IMR-90 (cell line): ENCODE measurements around the gene GLI1. TPM values are rescaled to one million over a fixed set of nuclear protein-coding genes. Genes with fewer than 3 reads are reported as not detected.

Experiments
- ATAC-seq: fragments of 200-7000 bp; cut with Tn5 transposase; 2 replicates; pipeline ENCODE4 v1.9.1; 2020; ENCODE audit warnings: low read depth, mild to moderate bottlenecking, moderate library complexity
- BruUV-seq: library from RNA; stranded (reverse); fragments of 400-500 nt; replicated peaks from 2 replicates; lab custom pipeline; 2021; lab: Mats Ljungman, UMichigan
- CTCF ChIA-PET: fragments of 300-600 bp; formaldehyde crosslinking; extraction: SDS; loops from one replicate; lab custom pipeline; 2021; ENCODE audit warnings: antibody characterized with exemption; lab: Yijun Ruan, JAX
- POLR2A ChIA-PET: fragments of 300-600 bp; sonication (Branson Sonifier 250); formaldehyde crosslinking; loops from one replicate; lab custom pipeline; 2022; ENCODE audit warnings: antibody characterized with exemption; ENCODE audit not compliant: unreplicated experiment; lab: Charles Lee
- DNase-seq: peaks from one replicate; pipeline ENCODE4 v3.0.0; 2013
- H2AFZ ChIP-seq: replicated peaks from 2 replicates; pipeline ENCODE3; 2013; ENCODE audit warnings: low read length, mild to moderate bottlenecking; ENCODE audit not compliant: poor library complexity
- H2AK5ac ChIP-seq: 2 replicates; pipeline ENCODE4 v1.6.1; 2013; ENCODE audit warnings: low read depth, low read length, inconsistent platforms
- H2AK9ac ChIP-seq: replicated peaks from 2 replicates; pipeline ENCODE3; 2013; ENCODE audit warnings: mild to moderate bottlenecking, low read depth, low read length, moderate library complexity; ENCODE audit not compliant: poor library complexity
- H2BK120ac ChIP-seq: 2 replicates; pipeline ENCODE4 v1.6.1; 2013; ENCODE audit warnings: low read depth, low read length, inconsistent platforms
- H2BK15ac ChIP-seq: 3 replicates; pipeline ENCODE4 v1.6.1; 2013; ENCODE audit warnings: low read depth, low read length, inconsistent platforms
- H2BK20ac ChIP-seq: 2 replicates; pipeline ENCODE4 v1.6.1; 2013; ENCODE audit warnings: low read depth, mild to moderate bottlenecking, inconsistent platforms, low read length, moderate library complexity
- H2BK5ac ChIP-seq: 2 replicates; pipeline ENCODE4 v1.6.1; 2013; ENCODE audit warnings: mild to moderate bottlenecking, low read depth, low read length, inconsistent platforms; ENCODE audit not compliant: poor library complexity, severe bottlenecking
- H3K14ac ChIP-seq: replicated peaks from 2 replicates; pipeline ENCODE4 v1.6.1; 2013; ENCODE audit warnings: low read depth, low read length, inconsistent platforms
- H3K18ac ChIP-seq: 2 replicates; pipeline ENCODE4 v1.6.1; 2013; ENCODE audit warnings: low read depth, low read length, control low read depth
- H3K23ac ChIP-seq: 2 replicates; pipeline ENCODE4 v1.6.1; 2013; ENCODE audit warnings: low read depth, low read length, inconsistent platforms
- H3K27ac ChIP-seq: 2 replicates; pipeline ENCODE4 v1.5.1; 2013; ENCODE audit warnings: mild to moderate bottlenecking, control low read depth, low read length; ENCODE audit not compliant: insufficient read depth
- H3K27me3 ChIP-seq: 2 replicates; pipeline ENCODE4 v1.6.1; 2013; ENCODE audit warnings: low read length; ENCODE audit not compliant: control insufficient read depth, insufficient read depth
- H3K36me3 ChIP-seq: 2 replicates; pipeline ENCODE4 v1.6.1; 2013; ENCODE audit warnings: low read length, mixed read lengths; ENCODE audit not compliant: control insufficient read depth, insufficient read depth
- H3K4ac ChIP-seq: 2 replicates; pipeline ENCODE4 v1.6.1; 2013; ENCODE audit warnings: low read depth, low read length, inconsistent platforms
- H3K4me1 ChIP-seq: 2 replicates; pipeline ENCODE4 v1.6.1; 2013; ENCODE audit warnings: low read length, mixed read lengths; ENCODE audit not compliant: control insufficient read depth, insufficient read depth
- H3K4me2 ChIP-seq: 2 replicates; pipeline ENCODE4 v1.6.1; 2013; ENCODE audit warnings: low read depth, mild to moderate bottlenecking, control low read depth, low read length, moderate library complexity
- H3K4me3 ChIP-seq: 2 replicates; pipeline ENCODE4 v1.5.1; 2013; ENCODE audit warnings: low read depth, mild to moderate bottlenecking, control low read depth, low read length, moderate library complexity; ENCODE audit not compliant: insufficient read depth
- H3K56ac ChIP-seq: 2 replicates; pipeline ENCODE4 v1.6.1; 2013; ENCODE audit warnings: low read length, inconsistent platforms; ENCODE audit not compliant: insufficient read depth; ENCODE audit errors: extremely low read depth
- H3K79me1 ChIP-seq, 2 experiments: 2 replicates each; pipeline ENCODE4 v1.6.1; 2013; ENCODE audit warnings: low read length in 2 of 2, inconsistent platforms in 1 of 2, low read depth in 1 of 2
- H3K9ac ChIP-seq: 2 replicates; pipeline ENCODE4 v1.6.1; 2013; ENCODE audit warnings: low read depth, low read length, control low read depth
- H3K9me1 ChIP-seq: 2 replicates; pipeline ENCODE4 v1.6.1; 2013; ENCODE audit warnings: low read length, inconsistent platforms; ENCODE audit not compliant: insufficient read depth
- H3K9me3 ChIP-seq: 2 replicates; pipeline ENCODE4 v1.6.1; 2013; ENCODE audit warnings: low read length; ENCODE audit not compliant: control insufficient read depth, insufficient read depth
- H4K20me1 ChIP-seq: 2 replicates; pipeline ENCODE4 v1.6.1; 2013; ENCODE audit warnings: low read length, inconsistent platforms; ENCODE audit not compliant: insufficient read depth
- H4K5ac ChIP-seq: 2 replicates; pipeline ENCODE4 v1.6.1; 2013; ENCODE audit warnings: mild to moderate bottlenecking, low read depth, low read length, control low read depth
- H4K8ac ChIP-seq, 2 experiments: 2 replicates each; pipeline ENCODE4 v1.6.1; 2013; ENCODE audit warnings: low read depth in 2 of 2, low read length in 2 of 2, control low read depth in 1 of 2, inconsistent platforms in 1 of 2
- H4K91ac ChIP-seq: 2 replicates; pipeline ENCODE4 v1.6.1; 2013; ENCODE audit warnings: low read depth, low read length, inconsistent platforms; ENCODE audit not compliant: insufficient read depth
- CEBPB ChIP-seq: IDR thresholded peaks from 2 replicates; pipeline ENCODE4 v1.6.1; 2012; ENCODE audit warnings: low read depth, low read length, improper control_type of control experiment
- FOS ChIP-seq: fragments of 150-350 bp; IDR thresholded peaks from 2 replicates; pipeline ENCODE4 v1.6.1; 2016; ENCODE audit warnings: low read depth, low read length
- RAD21 ChIP-seq: IDR thresholded peaks from 2 replicates; pipeline ENCODE4 v1.6.1; 2012; ENCODE audit warnings: low read length, improper control_type of control experiment
- RFX5 ChIP-seq: IDR thresholded peaks from 2 replicates; pipeline ENCODE4 v1.8.0; 2012; ENCODE audit warnings: low read depth, mild to moderate bottlenecking, low read length, moderate library complexity
- SMC3 ChIP-seq: fragments of 150-350 bp; IDR thresholded peaks from 2 replicates; pipeline ENCODE4 v1.6.1; 2016; ENCODE audit warnings: low read depth, mild to moderate bottlenecking, antibody characterized with exemption, low read length, moderate library complexity
- USF2 ChIP-seq: fragments of 150-350 bp; IDR thresholded peaks from 2 replicates; pipeline ENCODE4 v1.6.1; 2017; ENCODE audit warnings: mild to moderate bottlenecking, antibody characterized with exemption, low read length, low read depth
- WGBS, 2 experiments: methylation state at CpG; one replicate each; pipeline versions ENCODE4 v1.1.5 to v1.1.7; 2013; ENCODE audit warnings: missing lambda C conversion rate in 2 of 2; ENCODE audit not compliant: insufficient read length in 1 of 2; ENCODE audit errors: extremely low coverage in 2 of 2; 5-methylcytosine and 5-hydroxymethylcytosine counted together
- dilution Hi-C: fragments of 300-500 bp; cut with HindIII; formaldehyde crosslinking; loops from one replicate; pipeline ENCODE4 v1.14.3; 2018; ENCODE audit warnings: low sequenced_read_pairs; ENCODE audit not compliant: unreplicated experiment
- in situ Hi-C: fragments of 300-500 bp; cut with MboI; formaldehyde crosslinking; loops from 3 replicates; pipeline ENCODE4 v1.14.3; 2019; ENCODE audit warnings: low sequenced_read_pairs, inconsistent platforms, mixed read lengths
- intact Hi-C: fragments of 100-400 bp; cut with micrococcal nuclease; formaldehyde crosslinking; loops from 2 replicates; pipeline ENCODE4 v1.10.0; 2022
- polyA plus RNA-seq, 3 experiments: library from polyadenylated mRNA; depleted of rRNA; stranded (reverse); fragments of >200 nt; gene quantifications; 2 replicates each; pipeline ENCODE4 v1.2.3, GENCODE V29; 2012; ENCODE audit warnings: low replicate concordance in 1 of 3
- total RNA-seq: library from RNA; depleted of rRNA; stranded (reverse); fragments of >200 nt; gene quantifications from 2 replicates; pipeline ENCODE4 v1.2.3, GENCODE V29; 2012

GLI1 gene
- total and polyA plus RNA-seq, 2 of the 4 experiments (the other 2 are of a cell fraction) = 1.3 to 3.8 TPM

- no peaks in the 10 kb centered on the region for H3K27me3 ChIP-seq
- no peak overlapping the region for H3K14ac ChIP-seq
- dilution Hi-C loops (no loop called here), in situ Hi-C loops (no loop called here), intact Hi-C loops (no loop called here)
- H2AFZ ChIP-seq = no peak overlapping the region
- no peak overlapping the region for H2AK9ac ChIP-seq
- H3K9me3 ChIP-seq = no peaks in the 10 kb centered on the region
- no peak overlapping the region for H4K91ac ChIP-seq
- H2BK120ac ChIP-seq = no peak overlapping the region
- H3K56ac ChIP-seq = no peak overlapping the region
- H3K9me1 ChIP-seq = no peaks in the 10 kb centered on the region; the same call in 1 of the 2 replicates
- no peaks in the 10 kb centered on the region for H3K36me3 ChIP-seq
- no peaks in the 10 kb centered on the region for H3K4me1 ChIP-seq
- H3K79me1 ChIP-seq = no peaks in the 10 kb centered on the region
- ATAC-seq (no peak), DNase-seq (no peak)
- TF ChIP-seq FOS (no peak), RAD21 (no peak), USF2 (no peak), CEBPB (no peak), RFX5 (no peak), SMC3 (no peak)
- no peak overlapping the region for H3K4ac ChIP-seq
- H4K5ac ChIP-seq = no peak overlapping the region
- no TSS peak for BruUV-seq
- H4K20me1 ChIP-seq = no peaks in the 10 kb centered on the region
- no peak overlapping the region for H2BK15ac ChIP-seq
- no peak overlapping the region for H4K8ac ChIP-seq
- no peak overlapping the region for H2BK20ac ChIP-seq
- no CpG with 5 or more reads among the region's 5 CpGs for WGBS, 2 experiments
- no peak overlapping the region for H3K9ac ChIP-seq
- ChIA-PET POLR2A (no interaction called here), CTCF (interaction anchor here (1.0 kb wide), 1 partner anchor 8 kb away, joined by 4 read pairs; no protein-coding TSS in a partner anchor)
- H2BK5ac ChIP-seq = no peak overlapping the region
- H3K4me3 ChIP-seq = no peak overlapping the region
- H3K27ac ChIP-seq = no peak overlapping the region
- no peak overlapping the region for H3K23ac ChIP-seq
- H2AK5ac ChIP-seq = no peak overlapping the region
- no peak overlapping the region for H3K18ac ChIP-seq
- H3K4me2 ChIP-seq = no peak overlapping the region
Observed at GRCh38 chr12:57444744-57445143, 14.8 kb upstream of the GLI1 start.
